Measurements from ENCODE around the gene PIAS4.
A peak's percentile ranks its signal among the peaks of the same experiment; 100 is the strongest.
"Not testable (repeated sequence)": the region's sequence is repeated elsewhere in the genome, so short reads cannot be mapped to it uniquely, and the experiment has no call there.

Gene PIAS4

DNA sequence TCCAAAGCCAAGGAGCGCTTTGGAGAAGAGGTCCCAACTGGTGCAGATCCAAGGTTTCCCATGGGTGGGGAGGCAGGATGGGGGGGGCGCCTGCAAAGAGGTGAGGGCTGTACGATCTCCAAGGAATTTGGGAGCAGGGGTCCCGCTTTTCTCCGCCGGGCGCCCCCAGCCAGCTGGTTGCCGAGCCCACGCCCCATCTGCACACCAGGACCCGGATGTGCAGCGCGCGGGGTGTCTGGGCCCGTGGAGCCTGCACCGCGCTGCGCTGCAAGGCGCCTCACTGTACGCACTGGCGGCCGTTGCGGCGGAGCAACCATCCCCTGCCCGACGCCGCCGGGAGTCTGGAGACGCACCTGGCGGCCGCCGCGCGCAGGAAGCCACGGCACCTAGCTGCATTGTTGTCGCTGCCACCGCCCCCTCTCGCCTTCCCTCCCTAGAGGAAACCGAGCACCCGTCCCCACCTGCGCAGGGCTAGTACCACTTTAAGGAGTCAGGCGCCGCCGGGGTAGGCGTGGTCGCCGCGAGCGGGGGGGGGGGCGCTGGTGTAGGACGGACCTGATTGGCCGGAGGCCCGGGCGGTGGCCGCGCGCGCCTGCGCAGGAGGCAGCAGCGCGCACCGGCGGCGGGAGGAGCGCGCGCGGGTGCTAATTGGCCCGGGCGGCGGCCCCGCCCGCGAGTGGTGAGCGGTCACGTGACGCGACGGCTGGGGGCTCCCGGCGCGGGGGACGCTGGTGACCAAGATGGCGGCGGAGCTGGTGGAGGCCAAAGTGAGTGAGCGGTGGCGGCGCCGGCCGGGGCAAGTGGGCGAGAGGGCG is at the start of gene PIAS4:
PIAS4 (plus strand) TSS at position 716 of the 815 bp plus-strand sequence; CDS start at position 741, 25 bp downstream.
- DNase-seq = peak; percentile 96

GRCh38 chr19:3958836-3959765 is 48.4 kb upstream of the PIAS4 start:
- DNase-seq = no peak

GRCh38 chr19:3959766-3960131 is 47.8 kb upstream of the PIAS4 start:
- DNase-seq = no peak

GRCh38 chr19:3961007-3961406 is 46.5 kb upstream of the PIAS4 start:
- no peak for DNase-seq

DNA sequence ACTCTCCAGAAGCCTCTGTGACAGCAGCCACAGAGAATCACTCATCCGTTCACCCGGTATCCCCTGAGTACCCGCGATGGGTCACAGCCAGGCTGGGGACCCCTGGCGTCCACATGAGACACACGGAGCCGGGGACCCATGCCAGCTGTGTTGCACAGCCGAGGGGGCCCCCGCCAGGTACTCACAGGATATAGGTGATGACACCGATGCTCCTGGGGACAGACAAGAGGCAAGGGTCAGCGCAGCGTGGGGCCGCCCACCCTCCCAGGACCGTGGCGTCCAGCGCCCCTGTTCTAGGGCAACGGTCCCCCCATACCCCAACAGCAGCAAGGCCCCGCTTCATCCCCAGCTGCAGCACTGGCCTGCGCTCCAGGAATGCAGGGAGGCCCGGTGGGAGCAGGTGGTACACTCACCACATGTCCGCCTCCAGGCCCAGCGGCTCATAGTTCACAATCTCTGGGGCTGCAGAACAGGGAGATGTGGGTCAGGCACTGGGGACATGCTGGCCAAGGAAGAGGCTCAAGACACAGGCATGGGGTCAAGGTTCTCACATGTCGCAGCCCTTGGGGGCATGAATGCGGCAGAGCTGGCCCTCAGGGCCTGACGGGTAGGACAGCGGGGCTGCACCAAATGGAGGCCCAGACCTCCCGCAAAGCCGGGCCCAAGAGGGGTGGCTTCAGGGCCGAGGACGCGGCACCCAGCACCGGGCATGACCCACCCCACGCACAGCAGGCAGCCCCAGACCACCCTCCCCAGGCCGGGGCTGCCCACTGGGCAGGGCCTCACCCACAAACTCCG is 43.9 kb upstream of the PIAS4 start:
- no peak for DNase-seq

- no peak for DNase-seq
Measured at GRCh38 chr19:3964256-3965194, 43.0 kb upstream of the PIAS4 start.

DNA sequence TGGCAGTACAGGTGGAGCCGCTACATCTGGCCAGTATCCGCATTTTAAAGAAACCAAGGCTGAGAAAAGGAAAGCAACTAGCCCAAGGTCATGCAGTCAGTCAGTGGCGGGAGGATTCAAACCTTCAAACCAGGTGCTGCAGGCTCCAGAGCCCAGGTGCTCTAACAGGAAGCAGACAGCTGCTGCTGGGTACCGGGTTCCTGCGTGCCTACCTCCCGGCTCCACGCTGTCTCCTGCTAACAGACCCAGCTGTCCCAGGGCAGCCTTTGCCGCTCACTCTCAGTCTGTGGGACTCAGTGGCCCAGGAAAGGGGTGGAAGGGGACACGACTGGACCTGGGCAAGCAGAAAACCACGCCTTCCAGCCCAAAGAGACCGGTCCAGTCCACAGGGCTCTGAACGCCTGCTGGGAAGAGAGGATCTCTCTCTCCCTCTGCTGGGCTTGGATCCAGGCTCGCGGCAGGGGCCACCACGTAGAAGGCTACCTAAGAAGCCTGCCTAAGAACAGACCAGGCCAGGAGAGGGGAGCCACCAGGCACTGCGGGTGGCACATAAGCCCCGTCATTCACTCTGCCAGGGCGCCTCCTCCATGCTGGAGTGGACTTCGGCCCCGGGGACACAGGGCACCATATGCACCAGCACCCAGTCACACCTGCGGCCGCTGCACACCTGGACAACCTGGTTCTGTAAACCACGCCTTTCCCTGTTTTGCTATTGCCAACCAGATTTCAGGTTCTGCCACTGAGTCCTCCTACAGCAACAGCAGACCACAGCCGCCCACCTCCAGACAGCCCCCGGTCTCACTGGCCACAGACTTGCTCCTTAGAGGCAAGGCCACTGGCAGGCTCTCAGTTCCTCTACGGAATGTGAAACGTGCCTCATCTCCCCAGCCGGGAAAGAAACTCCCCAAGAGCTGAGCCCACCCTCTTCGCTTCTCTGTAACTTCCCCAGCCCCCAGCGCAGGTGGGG is 41.2 kb upstream of the PIAS4 start:
- no peak for DNase-seq

DNA sequence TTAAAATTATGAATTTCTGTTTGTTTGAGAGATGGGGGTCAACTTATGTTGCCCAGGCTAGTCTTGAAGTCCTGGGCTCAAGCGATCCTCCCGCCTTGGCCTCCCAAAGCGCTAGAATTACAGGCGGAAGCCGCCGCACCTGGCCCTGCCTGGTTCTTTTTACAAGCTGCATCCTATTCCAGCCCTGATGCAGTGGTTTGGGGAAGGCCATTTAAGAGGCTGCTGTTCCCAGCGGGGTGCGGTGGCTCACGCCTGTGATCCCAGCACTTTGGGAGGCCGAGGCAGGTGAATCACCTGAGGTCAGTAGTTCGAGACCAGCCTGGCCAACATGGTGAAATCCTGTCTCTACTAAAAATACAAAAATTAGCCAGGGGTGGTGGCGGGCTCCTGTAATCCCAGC is 39.6 kb upstream of the PIAS4 start:
- not testable (repeated sequence) for DNase-seq

GRCh38 chr19:3968556-3969434 is 38.7 kb upstream of the PIAS4 start:
- no peak for DNase-seq

DNA sequence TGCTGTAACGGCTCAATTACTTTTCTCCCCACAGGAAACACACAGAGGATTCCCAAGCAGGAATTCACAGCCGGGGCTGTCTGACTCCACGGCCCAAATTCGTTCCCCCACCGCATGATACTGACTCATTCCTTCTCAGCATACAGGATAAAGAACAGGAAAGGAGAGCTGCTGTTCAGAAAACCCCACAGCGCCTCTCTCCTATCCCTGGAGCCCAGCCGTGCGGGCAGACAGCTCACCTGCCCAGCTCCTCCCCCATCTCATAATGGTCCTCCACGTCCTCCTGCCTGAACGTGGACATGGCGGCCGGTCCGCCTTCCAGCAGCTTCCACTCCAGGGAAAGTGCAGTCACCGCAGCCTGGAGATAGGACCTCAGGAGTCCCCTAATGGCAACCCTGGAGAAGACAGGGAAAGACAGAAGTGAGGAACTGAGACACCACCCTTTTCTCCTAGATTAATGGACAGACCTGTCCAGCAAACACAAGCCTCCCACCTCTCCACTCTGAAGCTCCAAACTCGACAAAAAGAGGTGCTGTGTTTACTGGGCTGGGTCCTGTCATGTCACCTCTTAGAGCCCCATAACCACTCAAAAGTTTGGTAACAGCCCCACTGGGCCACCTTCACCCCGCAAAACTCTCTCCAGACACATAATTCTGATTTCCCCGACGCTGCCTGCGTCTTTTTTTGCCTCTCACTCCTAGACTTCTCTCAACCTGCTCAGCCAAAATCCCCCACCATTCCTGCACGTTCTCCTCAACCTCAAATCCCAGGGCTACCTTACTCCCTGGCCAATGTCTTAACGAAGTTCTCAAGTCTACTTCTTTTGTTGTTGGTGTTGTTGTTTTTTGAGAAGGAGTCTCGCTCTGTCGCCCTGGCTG is 37.9 kb upstream of the PIAS4 start:
- no peak for DNase-seq

- DNase-seq = no peak
Measured at GRCh38 chr19:3970313-3970807, 37.2 kb upstream of the PIAS4 start.

DNA sequence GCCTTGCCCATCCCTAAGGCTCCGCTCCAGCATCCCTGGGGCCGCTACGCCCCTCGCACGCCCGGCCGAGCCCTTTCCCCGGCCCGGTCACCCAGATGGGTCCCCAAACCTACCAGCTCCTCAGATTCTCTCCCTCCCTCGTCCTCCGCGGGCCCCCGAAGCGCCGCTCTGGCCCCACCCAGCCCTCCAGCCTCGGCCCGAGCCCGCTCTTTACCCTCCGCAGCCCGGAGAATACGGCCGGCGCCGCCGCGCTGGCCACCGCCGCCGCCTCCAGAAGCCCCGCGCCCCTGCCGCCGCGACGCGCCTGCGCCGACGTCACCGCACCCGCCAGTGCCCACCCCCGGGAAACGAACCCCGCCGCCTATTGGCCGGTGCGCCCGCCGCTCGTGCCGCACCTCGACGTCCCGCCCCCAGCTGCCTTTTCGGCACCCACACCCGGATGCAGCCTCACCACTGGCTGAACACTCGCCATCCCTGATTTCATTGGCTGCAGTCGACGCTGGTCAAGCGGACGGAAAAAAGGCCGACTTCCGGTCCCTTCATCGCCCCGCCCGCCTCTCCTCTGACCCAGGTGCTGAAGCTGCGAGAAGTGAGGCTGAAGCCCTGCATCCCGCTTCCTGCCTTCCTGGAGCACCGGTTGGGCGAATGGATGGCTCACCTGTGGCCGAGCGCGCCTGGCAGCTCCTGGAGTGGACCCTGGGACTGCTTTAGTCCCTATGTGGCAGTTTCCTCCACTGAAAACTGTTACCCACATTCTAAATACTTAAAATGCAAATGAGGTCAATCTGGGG is 36.5 kb upstream of the PIAS4 start, which contains the start of gene DAPK3:
DAPK3 (minus strand) TSS at position 292 of the 791 bp plus-strand sequence. CDS start 1,364 bp downstream, outside the sequence.
- peak; percentile 93 for DNase-seq

DNA sequence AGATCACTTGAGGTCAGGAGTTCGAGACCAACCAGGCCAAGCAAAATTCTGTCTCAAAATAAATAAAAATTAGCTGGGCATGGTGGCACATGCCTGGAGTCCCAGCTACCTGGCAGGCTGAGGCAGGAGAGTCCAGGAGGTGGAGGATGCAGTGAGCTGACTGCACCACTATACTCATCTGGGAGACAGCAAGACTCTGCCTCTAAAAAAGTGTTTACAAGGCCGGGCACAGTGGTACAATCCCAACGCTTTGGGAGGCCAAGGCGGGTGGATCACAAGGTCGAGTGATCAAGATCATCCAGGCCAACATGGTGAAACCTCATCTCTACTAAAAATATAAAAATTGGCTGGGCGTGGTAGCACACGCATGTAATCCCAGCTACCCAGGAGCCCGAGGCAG is 32.4 kb upstream of the PIAS4 start:
- DNase-seq = no peak

GRCh38 chr19:3975637-3976087 is 31.9 kb upstream of the PIAS4 start:
- DNase-seq = no peak

- no peak for DNase-seq
Measured at GRCh38 chr19:3976495-3977241, 30.9 kb upstream of the PIAS4 start.

Data from CD4-positive, alpha-beta T cell treated with Interleukin-17A for 1 hour (primary cell).